CD4-positive, alpha-beta T cell treated with Interleukin-4 for 1 hour (primary cell): ENCODE results near the gene HIGD1B.
"Not testable (repeated sequence)": the region's sequence is repeated elsewhere in the genome, so short reads cannot be mapped to it uniquely, and the experiment has no call there.

Source experiments
- DNase-seq, 2 donors: peaks; one replicate each; pipeline ENCODE4 v3.0.0-alpha.2; 2020 to 2022

The HIGD1B gene

GRCh38 chr17:44847586-44847985 is at the start of gene HIGD1B:
Gene HIGD1B, plus strand, starts transcription at chr17:44847883. Its CDS starts 270 bp downstream, at chr17:44848153.
- DNase-seq = no peak

GRCh38 chr17:44798356-44798755 is 49.3 kb upstream of the HIGD1B start:
- DNase-seq = no peak

GRCh38 chr17:44801880-44802279 is 45.8 kb upstream of the HIGD1B start:
- no peak for DNase-seq

- no peak for DNase-seq
These were observed 43.2 kb upstream of the HIGD1B start for GRCh38 chr17:44804302-44805089.

- DNase-seq = no peak
These were observed 40.4 kb upstream of the HIGD1B start for GRCh38 chr17:44807093-44807816.

- no peak for DNase-seq
These were observed 39.9 kb upstream of the HIGD1B start for GRCh38 chr17:44807817-44808155.

- no peak for DNase-seq
These were observed 39.5 kb upstream of the HIGD1B start for GRCh38 chr17:44808156-44808555.

- not testable (repeated sequence) for DNase-seq
These were observed 38.9 kb upstream of the HIGD1B start for GRCh38 chr17:44808656-44809388.

- DNase-seq = no peak
These were observed 35.4 kb upstream of the HIGD1B start for GRCh38 chr17:44812263-44812662.

- DNase-seq = not testable (repeated sequence)
These were observed 29.2 kb upstream of the HIGD1B start for GRCh38 chr17:44818508-44818907.

- DNase-seq = no peak
These were observed 27.0 kb upstream of the HIGD1B start for GRCh38 chr17:44820631-44821212.

- DNase-seq = not testable (repeated sequence)
These were observed 22.4 kb upstream of the HIGD1B start for GRCh38 chr17:44825236-44825635.

- no peak for DNase-seq
These were observed 21.4 kb upstream of the HIGD1B start for GRCh38 chr17:44826123-44826790.

- DNase-seq = no peak
These were observed 19.8 kb upstream of the HIGD1B start for GRCh38 chr17:44827863-44828262.

GRCh38 chr17:44828919-44829522 is 18.7 kb upstream of the HIGD1B start:
- peak in 1 of 2 donors; percentile 24 for DNase-seq

GRCh38 chr17:44829523-44830358 is 17.9 kb upstream of the HIGD1B start, which contains the start of gene GJC1:
Gene GJC1, minus strand, starts transcription at chr17:44830287. Its CDS starts 24,470 bp downstream, at chr17:44805817.
- DNase-seq = no peak

- DNase-seq = no peak
These were observed 17.1 kb upstream of the HIGD1B start for GRCh38 chr17:44830359-44831288.

- no peak for DNase-seq
These were observed 16.3 kb upstream of the HIGD1B start for GRCh38 chr17:44831371-44831770.

- no peak for DNase-seq
These were observed 14.9 kb upstream of the HIGD1B start for GRCh38 chr17:44832805-44833204.

GRCh38 chr17:44837196-44837595 is 10.5 kb upstream of the HIGD1B start:
- DNase-seq = no peak
